Bronchial epithelial cell (primary cell): ENCODE measurements around the gene SPATA31A7. TPM values are rescaled to one million over a fixed set of nuclear protein-coding genes. Genes with fewer than 3 reads are reported as not detected.
"Not testable (repeated sequence)": the region's sequence is repeated elsewhere in the genome, so short reads cannot be mapped to it uniquely, and the experiment has no call there.

Experiments
- DNase-seq: peaks from one replicate; pipeline ENCODE4 v3.0.0-alpha.2; 2010; ENCODE audit warnings: low read depth
- FAIRE-seq: peaks from 2 replicates; lab custom pipeline; 2011; peaks lifted over from hg19 to GRCh38; lab: Jason Lieb, UNC
- H3K27me3 ChIP-seq: 2 replicates; pipeline ENCODE4 v1.5.1; 2011; ENCODE audit warnings: low read length; ENCODE audit not compliant: control insufficient read depth, insufficient read depth
- H3K36me3 ChIP-seq: 2 replicates; pipeline ENCODE4 v1.5.1; 2011; ENCODE audit warnings: low read length; ENCODE audit not compliant: control insufficient read depth, insufficient read depth
- H3K4me3 ChIP-seq: 2 replicates; pipeline ENCODE4 v1.5.1; 2011; ENCODE audit warnings: mild to moderate bottlenecking, low read depth, low read length, control low read depth
- total RNA-seq: library from RNA; depleted of rRNA; stranded (reverse); fragments of >200 nt; gene quantifications from 2 replicates; pipeline ENCODE4 v1.2.1, GENCODE V29; 2014

SPATA31A7 gene
- not detected in 2 replicates for total RNA-seq

DNA sequence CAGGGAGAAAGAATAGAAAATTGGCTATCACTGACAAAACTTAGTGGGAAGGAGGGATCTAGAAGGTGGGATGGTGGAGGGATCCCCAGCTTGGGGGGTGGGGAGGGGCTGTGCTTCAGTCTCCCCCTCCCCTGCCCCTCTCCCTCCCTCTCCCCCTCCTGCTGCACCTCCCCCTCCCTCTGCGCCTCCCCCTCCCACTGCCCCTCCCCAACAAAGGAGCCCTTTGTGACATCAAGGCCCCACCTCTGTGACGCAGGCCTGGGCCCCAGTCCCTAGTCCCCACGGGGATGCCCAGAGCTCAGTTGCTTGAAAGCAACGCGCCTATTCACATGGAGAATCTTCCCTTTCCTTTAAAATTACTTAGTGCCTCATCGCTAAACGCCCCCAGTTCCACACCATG is at the start of gene SPATA31A7:
Gene SPATA31A7, plus strand, starts transcription at position 301 of the 400 bp plus-strand sequence. Its CDS starts 29 bp downstream, at position 330.
- DNase-seq, H3K4me3 ChIP-seq, FAIRE-seq, H3K36me3 ChIP-seq, H3K27me3 ChIP-seq: not testable (repeated sequence)

DNA sequence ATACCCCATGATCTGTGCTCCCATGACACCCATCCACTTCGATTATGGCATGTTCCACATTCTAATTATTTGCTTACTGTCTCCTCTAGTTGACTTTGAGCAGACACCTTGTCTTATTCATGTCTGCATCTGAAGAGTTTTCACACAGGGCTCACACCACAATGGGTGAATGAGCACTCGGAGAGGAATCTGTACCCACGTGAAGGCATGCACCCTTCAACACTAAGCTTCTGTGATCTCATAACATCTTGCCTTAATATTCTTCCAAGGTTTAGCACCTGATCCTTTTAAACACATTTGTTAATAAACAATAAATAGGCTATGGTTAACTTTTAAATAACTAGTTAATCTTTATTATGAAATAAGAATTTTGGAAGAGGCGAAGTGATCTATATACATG is 36.6 kb downstream of the SPATA31A7 start:
- H3K4me3 ChIP-seq, H3K36me3 ChIP-seq, FAIRE-seq, H3K27me3 ChIP-seq: not testable (repeated sequence)
- peak; percentile 39 for DNase-seq
